Activated naive CD4-positive, alpha-beta T cell treated with anti-CD3 and anti-CD28 coated beads, Interleukin-2, amount 50 U/mL, for 24 hours (primary cell): ENCODE measurements around the gene CNTN2.

Source experiments
- H3K27ac Mint-ChIP-seq: one replicate; pipeline ENCODE4 v1.8.0; 2021; ENCODE audit warnings: mild to moderate bottlenecking, mixed read lengths
- H3K27me3 Mint-ChIP-seq: one replicate; pipeline ENCODE4 v1.8.0; 2021; ENCODE audit warnings: mixed read lengths
- H3K36me3 Mint-ChIP-seq: one replicate; pipeline ENCODE4 v1.8.0; 2021; ENCODE audit warnings: mixed read lengths
- H3K4me1 Mint-ChIP-seq: one replicate; pipeline ENCODE4 v1.8.0; 2021; ENCODE audit warnings: mixed read lengths
- H3K4me3 Mint-ChIP-seq: one replicate; pipeline ENCODE4 v1.8.0; 2021; ENCODE audit warnings: mild to moderate bottlenecking, mixed read lengths
- H3K9me3 Mint-ChIP-seq: one replicate; pipeline ENCODE4 v1.8.0; 2021; ENCODE audit warnings: mixed read lengths

Gene CNTN2, protein sequence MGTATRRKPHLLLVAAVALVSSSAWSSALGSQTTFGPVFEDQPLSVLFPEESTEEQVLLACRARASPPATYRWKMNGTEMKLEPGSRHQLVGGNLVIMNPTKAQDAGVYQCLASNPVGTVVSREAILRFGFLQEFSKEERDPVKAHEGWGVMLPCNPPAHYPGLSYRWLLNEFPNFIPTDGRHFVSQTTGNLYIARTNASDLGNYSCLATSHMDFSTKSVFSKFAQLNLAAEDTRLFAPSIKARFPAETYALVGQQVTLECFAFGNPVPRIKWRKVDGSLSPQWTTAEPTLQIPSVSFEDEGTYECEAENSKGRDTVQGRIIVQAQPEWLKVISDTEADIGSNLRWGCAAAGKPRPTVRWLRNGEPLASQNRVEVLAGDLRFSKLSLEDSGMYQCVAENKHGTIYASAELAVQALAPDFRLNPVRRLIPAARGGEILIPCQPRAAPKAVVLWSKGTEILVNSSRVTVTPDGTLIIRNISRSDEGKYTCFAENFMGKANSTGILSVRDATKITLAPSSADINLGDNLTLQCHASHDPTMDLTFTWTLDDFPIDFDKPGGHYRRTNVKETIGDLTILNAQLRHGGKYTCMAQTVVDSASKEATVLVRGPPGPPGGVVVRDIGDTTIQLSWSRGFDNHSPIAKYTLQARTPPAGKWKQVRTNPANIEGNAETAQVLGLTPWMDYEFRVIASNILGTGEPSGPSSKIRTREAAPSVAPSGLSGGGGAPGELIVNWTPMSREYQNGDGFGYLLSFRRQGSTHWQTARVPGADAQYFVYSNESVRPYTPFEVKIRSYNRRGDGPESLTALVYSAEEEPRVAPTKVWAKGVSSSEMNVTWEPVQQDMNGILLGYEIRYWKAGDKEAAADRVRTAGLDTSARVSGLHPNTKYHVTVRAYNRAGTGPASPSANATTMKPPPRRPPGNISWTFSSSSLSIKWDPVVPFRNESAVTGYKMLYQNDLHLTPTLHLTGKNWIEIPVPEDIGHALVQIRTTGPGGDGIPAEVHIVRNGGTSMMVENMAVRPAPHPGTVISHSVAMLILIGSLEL

DNA sequence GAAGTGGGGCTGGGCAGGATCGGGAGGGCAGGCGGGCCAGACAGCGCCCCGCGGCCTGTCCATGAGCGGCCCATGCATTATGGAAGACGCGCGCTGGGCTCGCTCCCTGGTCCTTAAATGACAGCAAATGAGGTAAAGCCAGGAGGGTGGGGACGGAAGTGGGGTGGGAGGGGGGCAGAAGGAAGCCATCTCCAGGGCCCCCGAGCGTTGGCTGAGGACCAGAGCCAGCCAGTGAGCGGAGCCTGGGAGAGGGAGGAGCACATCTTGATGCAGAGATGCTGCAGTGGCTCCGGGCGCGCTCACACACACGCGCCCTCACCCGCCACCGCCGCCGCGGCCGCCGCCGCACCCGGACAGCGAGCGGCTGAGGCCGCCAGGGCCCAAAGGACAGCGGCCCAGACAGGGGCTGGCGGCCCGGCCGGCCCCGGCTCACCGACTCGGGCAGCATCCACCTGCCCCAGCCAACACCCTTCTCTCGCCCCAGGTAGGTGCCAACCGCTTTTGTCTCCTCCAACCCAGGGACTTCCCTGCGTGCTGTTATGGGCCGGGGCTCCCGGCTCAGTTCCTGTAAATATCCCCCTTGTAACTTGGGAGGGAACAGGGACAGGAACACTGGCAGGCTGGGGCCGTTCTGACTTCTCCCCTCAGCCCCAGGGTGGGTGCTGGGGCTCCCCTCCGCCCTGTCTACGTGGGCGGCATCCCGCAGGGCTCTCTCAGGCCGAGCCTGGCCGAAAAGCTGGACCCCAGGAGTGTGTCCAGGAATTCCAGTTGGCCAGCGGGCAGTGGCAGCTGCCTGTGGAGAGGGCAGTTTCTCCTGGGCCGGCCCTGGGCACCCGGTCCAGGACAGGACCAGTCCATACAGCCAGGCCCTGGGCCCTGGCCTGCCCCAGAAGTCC, at the start of gene CNTN2:
Gene CNTN2, plus strand, starts transcription at position 302 of the 896 bp plus-strand sequence. CDS start 9,974 bp downstream, outside the sequence.
- Mint-ChIP-seq H3K36me3 (no peaks in the 10 kb centered on the region), H3K9me3 (no peaks in the 10 kb centered on the region), H3K4me1 (no peaks in the 10 kb centered on the region), H3K4me3 (no peak within 1 kb of the TSS), H3K27me3 (peaks cover 16% of the 10 kb centered on the region), H3K27ac (no peak within 1 kb of the TSS)

DNA sequence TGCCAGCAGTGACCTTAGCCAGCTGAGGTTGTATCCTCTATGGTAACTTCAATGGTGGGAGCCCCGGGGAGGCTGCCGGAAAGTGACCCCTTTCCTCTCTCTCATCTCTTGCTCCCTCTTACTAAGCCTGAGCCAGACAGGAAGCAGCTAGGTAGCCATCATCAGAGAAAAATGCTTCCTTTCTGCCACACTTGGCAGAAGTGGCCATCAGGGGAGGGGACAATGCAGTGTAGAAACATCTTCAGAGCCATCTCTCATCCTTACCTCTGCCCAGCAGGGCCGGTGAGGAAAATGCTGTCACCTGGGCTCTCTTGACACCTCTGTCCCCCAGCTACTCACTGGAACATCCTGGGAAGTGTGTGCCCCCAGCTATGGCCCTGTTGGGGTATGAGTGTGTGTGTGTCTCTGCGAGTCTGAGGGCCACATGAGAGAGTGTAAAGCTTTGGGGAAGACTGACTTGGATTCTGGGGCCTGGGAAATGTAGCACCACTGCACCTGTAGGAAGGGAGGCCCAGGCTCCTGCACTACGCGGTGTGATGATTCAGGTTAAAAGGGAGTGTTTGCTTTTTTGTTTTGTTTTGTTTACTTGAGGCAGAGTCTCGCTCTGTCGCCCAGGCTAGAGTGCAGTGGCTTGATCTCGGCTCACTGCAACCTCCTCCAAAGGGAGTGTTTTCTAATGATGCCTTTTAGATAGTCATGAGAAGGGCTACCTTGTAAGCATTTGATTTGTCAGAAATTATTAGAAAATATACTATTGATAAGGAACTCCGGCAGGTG, 48.7 kb upstream of the CNTN2 start:
- Mint-ChIP-seq H3K4me1 (peaks cover 9% of the 10 kb centered on the region), H3K27me3 (no peaks in the 10 kb centered on the region)

DNA sequence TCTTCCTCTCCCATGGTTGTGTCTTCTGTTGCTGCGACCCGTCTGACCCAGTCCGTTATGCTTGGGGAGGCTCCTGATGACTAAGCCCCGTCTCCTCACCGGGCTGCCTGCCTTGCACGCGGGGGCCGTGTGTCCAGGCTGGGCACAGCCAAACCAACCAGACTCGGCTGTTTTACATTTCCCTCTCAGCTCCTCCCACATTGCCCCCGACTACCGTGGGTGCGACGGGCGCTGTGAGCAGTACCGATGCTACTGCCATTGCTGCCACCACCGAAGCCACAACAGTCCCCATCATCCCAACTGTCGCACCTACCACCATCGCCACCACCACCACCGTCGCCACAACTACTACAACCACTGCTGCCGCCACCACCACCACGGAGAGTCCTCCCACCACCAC, 46.0 kb upstream of the CNTN2 start:
- H3K27ac Mint-ChIP-seq, result no peak overlapping the region
- no peaks in the 10 kb centered on the region for H3K9me3 Mint-ChIP-seq
- H3K36me3 Mint-ChIP-seq, result no peaks in the 10 kb centered on the region
- no peak overlapping the region for H3K4me3 Mint-ChIP-seq
- no peaks in the 10 kb centered on the region for H3K27me3 Mint-ChIP-seq
- H3K4me1 Mint-ChIP-seq, result peaks cover 7% of the 10 kb centered on the region

More for the DNA sequence above, 48.7 kb upstream of the CNTN2 start:
- Mint-ChIP-seq H3K36me3 (no peaks in the 10 kb centered on the region), H3K4me3 (no peak overlapping the region), H3K27ac (no peak overlapping the region), H3K9me3 (no peaks in the 10 kb centered on the region)

DNA sequence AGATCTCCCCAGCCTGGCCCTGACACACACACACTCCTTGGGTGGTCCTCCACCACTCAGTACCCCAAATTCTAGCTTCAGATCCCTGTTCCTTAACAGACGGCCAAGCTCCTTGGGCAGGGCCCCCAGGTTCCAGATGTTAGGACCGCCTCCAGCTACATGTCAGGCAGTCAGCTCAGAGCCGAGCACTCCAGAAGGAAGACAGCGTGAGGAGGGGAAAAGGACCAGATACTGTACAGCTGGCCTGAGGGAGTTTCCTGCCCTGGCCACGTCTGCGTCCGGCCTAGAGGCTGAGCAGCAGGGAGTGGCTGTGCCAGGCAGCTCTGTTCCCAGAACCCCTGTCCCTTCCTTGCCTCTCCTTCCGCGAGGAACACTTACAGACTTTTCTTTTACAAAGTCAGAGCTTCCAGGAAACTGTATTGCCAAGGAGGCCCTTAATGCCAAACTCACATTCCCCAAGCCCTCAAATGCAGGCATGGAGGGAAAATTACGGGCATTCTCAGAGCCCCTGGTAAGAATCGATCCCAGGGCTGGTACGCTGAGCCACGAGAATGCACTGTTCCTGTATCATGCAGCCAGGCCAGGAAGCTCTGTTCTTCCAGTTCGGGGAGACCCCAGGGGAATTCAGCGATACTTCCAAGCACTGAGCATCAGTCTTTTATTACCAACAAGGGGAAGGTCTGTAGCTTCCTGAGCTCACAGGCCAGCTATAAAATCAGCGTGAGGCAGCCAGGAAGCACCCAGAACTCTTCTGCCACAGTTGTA, 45.2 kb upstream of the CNTN2 start:
- H3K27ac Mint-ChIP-seq, result no peak overlapping the region
- H3K9me3 Mint-ChIP-seq, result no peaks in the 10 kb centered on the region
- H3K36me3 Mint-ChIP-seq, result no peaks in the 10 kb centered on the region
- H3K4me3 Mint-ChIP-seq, result no peak overlapping the region
- no peaks in the 10 kb centered on the region for H3K4me1 Mint-ChIP-seq
- H3K27me3 Mint-ChIP-seq, result no peaks in the 10 kb centered on the region

DNA sequence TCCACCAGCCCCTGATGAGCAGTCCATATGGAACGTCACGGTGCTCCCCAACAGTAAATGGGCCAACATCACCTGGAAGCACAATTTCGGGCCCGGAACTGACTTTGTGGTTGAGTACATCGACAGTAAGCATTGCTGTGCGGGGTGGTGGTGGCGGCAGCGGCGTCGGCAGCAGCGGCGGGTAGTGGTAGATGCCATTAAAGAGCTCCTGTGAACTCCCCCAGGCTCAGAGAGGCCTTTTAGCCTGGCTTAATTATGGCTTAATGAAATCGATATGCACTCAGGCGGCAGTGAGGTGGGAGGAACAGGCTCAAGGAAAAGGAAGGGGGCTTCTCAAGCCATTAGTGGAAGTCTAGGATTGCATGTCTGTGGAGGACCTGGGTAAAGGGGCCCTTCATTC, 41.9 kb upstream of the CNTN2 start:
- Mint-ChIP-seq H3K36me3 (no peaks in the 10 kb centered on the region), H3K27ac (no peak overlapping the region), H3K27me3 (no peaks in the 10 kb centered on the region), H3K9me3 (no peaks in the 10 kb centered on the region), H3K4me1 (no peaks in the 10 kb centered on the region), H3K4me3 (no peak overlapping the region)

DNA sequence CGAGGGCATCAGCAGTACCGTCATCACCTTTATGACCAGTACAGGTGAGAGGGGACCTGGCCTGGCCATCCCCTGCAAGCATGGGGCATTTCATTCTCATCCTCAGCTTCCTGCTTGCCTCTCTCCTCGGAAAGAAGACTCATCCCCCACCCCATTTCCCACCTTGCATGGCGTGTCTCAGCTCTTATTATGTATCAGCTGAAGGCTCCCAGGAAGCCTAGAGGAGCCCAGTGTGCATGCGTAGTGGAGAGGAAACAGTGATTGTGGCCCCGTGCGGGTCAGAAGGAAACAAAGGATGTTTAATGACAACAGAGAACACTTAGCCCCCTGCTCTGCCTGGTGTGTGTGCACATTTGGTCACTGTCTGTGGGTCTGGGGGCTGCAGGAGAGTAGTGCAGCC, 40.3 kb upstream of the CNTN2 start:
- H3K27me3 Mint-ChIP-seq, result no peaks in the 10 kb centered on the region
- H3K4me3 Mint-ChIP-seq, result no peak overlapping the region
- H3K36me3 Mint-ChIP-seq, result no peaks in the 10 kb centered on the region

DNA sequence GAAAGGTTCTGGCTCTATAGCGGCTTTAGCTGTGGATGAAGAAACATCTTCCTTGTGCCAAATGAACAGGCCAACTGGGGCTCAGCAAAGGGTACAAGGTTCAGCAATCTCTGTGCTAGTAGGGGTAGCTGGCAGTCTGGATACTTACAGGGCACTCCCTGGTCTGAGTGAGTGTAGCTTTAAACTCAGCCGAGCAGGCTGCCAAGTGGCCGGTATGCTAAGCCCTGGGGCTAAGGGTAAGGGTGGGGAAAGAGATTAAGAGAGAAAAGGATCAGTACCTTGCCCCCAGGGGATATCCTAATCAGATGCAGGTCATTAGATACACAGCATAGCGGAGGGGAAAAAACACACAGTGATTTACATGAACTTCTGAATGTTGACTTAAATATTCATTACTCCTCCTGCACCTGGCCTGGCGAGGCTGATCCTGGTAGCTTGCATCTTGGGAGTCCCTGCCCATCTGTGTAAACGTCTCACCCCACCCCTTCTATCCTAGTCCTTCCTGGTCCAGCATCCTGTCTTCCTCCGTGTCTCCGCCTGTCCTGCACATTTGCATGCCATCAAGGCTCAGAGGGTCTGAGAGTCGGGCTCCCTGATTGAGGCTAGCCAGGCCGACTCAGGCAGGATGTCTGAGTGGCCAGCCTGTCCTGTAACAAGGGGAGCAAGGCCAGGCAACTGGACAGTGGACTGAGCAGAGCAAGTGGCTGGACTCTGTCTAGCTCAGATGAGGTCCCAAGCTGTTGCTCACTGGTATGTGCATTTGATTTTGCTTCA, 39.5 kb upstream of the CNTN2 start:
- Mint-ChIP-seq H3K27me3 (no peaks in the 10 kb centered on the region), H3K36me3 (no peaks in the 10 kb centered on the region), H3K9me3 (no peaks in the 10 kb centered on the region), H3K27ac (no peak overlapping the region), H3K4me1 (no peaks in the 10 kb centered on the region), H3K4me3 (no peak overlapping the region)

More for the DNA sequence above, 40.3 kb upstream of the CNTN2 start:
- Mint-ChIP-seq H3K4me1 (no peaks in the 10 kb centered on the region), H3K9me3 (no peaks in the 10 kb centered on the region), H3K27ac (no peak overlapping the region)

DNA sequence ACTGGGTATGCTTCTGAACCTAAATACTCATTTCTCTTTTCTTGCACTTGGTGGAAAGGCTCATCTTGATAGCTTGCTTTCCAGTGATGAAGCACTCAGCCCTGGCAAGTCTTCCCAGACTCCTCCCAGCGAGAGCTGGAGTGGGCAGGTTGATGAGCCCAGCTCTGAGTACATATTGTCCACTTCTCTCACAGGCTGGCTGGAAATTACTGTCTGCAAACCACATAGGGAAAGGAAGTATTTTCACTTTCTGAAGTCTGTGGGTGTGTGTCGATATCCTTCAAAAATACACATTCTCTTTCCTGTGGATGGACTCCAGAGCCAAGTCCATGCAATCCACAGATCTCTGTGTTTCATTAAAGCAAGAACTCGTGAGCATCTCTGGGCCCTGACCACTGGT, 38.7 kb upstream of the CNTN2 start:
- H3K9me3 Mint-ChIP-seq, result no peaks in the 10 kb centered on the region
- no peak overlapping the region for H3K4me3 Mint-ChIP-seq
- H3K27me3 Mint-ChIP-seq, result no peaks in the 10 kb centered on the region
- H3K4me1 Mint-ChIP-seq, result no peaks in the 10 kb centered on the region
- H3K36me3 Mint-ChIP-seq, result no peaks in the 10 kb centered on the region
- H3K27ac Mint-ChIP-seq, result no peak overlapping the region

DNA sequence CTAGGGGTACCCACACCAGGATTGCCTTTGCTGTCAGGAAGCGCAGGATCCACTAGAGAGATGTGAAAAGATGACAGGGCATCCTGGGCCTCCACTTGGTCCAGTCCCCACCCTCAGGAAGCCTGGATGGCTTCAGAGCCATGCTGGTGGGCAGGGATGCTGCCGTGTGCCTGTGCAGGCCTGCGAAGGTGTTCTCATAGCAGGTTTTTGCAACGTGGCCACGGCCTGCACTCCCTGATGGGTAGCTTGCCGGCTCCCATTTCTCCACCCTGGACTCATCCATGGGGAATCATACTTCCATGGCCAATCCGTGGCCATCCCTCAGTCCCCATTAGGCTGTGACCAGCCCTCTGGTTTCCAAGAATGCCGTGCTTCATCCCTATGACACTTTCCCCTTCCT, 34.1 kb upstream of the CNTN2 start:
- no peaks in the 10 kb centered on the region for H3K9me3 Mint-ChIP-seq
- no peaks in the 10 kb centered on the region for H3K27me3 Mint-ChIP-seq
- H3K4me3 Mint-ChIP-seq, result no peak overlapping the region
- H3K27ac Mint-ChIP-seq, result no peak overlapping the region
- no peaks in the 10 kb centered on the region for H3K36me3 Mint-ChIP-seq
- no peaks in the 10 kb centered on the region for H3K4me1 Mint-ChIP-seq

DNA sequence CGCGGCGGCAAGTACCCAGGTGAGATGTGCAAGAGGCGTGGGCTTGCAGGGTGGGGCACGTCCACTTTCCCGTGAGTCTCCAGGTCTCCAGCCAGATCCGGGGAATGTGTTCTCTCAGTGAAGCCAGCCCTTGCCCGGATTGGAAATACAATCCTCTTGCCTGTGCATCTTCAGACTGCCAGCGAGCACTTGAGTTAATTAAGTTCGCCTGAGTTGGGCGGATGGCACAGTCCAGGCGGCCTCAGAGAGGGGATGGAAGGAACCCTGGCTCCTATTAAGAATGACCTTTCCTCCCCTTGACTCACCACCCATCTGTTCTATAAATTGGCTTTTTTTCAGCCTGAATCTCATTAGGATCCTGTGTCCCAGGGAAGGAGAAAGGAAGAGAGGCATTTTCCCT, 33.3 kb upstream of the CNTN2 start:
- H3K4me1 Mint-ChIP-seq, result no peaks in the 10 kb centered on the region
- no peak overlapping the region for H3K27ac Mint-ChIP-seq
- no peaks in the 10 kb centered on the region for H3K27me3 Mint-ChIP-seq
- no peaks in the 10 kb centered on the region for H3K36me3 Mint-ChIP-seq
- H3K9me3 Mint-ChIP-seq, result no peaks in the 10 kb centered on the region
- no peak overlapping the region for H3K4me3 Mint-ChIP-seq

DNA sequence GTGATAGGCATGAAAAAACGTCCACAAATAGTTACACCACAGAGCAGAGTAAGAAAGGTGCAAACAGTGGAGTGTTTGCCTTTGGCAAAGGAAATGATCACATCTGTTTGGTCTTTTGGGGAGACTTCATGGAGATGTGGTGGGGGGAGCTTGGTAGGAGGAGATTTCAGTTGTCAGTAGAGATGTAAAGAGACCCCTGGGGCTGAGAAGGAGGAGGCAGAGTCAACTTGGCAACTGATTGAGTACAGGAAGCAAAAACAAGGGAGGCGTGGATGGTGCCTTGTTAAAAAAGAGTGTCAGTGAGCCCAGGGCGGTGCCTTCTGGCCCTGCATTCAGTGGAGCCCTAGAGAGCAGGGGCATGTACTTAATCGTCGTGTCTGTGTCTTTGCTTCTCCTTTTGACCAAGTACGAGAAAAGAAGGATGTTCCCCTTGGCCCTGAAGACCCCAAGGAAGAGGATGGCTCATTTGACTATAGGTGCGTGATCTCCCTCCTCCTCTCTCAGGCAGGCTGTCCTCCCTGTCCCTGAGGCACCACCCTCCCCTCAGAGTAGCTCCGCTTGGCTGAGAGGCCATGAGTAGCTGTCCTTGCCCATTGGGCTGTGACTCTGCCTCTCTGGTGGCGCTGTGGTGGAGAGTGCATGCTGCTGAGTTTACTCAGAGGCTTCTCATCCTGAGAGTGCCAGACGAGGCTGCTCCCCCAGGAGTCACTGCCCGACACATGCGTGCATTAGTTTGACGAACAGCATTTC, 30.4 kb upstream of the CNTN2 start:
- Mint-ChIP-seq H3K4me3 (no peak overlapping the region), H3K27me3 (no peaks in the 10 kb centered on the region), H3K9me3 (no peaks in the 10 kb centered on the region), H3K36me3 (no peaks in the 10 kb centered on the region), H3K27ac (no peak overlapping the region), H3K4me1 (no peaks in the 10 kb centered on the region)

DNA sequence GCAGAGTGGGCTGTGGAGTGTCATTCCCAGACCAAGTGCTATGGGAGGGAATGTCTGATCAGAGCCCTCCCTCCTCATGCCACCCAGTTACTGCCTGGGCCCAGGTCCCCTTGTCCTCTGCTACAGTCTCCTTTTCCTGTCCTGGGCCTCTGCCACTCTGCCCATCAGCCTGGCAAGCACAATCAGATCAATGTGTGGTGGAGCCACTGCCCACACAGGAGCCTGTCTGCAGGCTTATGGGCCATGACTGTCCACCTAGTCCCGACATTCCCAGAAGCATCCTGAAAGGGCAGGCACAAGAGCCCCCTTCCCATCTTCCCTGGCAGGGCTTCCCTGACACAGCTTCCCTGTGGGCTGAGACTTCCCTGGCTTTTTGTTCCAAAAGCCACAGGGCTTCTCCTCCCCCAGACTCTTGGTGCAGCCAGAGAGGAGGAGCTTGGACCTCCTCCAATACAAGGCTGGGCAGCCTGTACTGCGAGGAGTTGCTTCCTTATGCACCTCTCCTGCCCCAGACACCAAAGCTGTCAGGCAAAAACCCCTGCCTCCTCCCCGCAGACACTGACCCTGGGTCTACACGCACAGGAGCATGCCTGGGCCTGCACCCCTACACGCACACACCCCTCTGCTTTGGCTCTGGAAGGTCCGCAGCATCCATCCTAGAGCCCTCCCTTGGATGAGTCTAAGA, 29.2 kb upstream of the CNTN2 start:
- no peak overlapping the region for H3K4me3 Mint-ChIP-seq
- H3K27me3 Mint-ChIP-seq, result no peaks in the 10 kb centered on the region
- H3K9me3 Mint-ChIP-seq, result no peaks in the 10 kb centered on the region
- no peaks in the 10 kb centered on the region for H3K36me3 Mint-ChIP-seq
- no peaks in the 10 kb centered on the region for H3K4me1 Mint-ChIP-seq
- no peak overlapping the region for H3K27ac Mint-ChIP-seq
